SK-N-SH (cell line): ENCODE results near the gene DMAC1. TPM values are rescaled to one million over a fixed set of nuclear protein-coding genes. Genes with fewer than 3 reads are reported as not detected.

ENCODE experiments used
- CTCF ChIA-PET: fragments of 300-600, 350-600 bp; formaldehyde crosslinking; extraction: SDS; loops from one replicate; lab custom pipeline; 2021; lab: Yijun Ruan, JAX
- POLR2A ChIA-PET: fragments of 350-600 bp; sonication (Branson Sonifier 250); formaldehyde crosslinking; extraction: SDS; loops from one replicate; lab custom pipeline; 2020; ENCODE audit warnings: antibody characterized with exemption, inconsistent platforms; lab: Yijun Ruan, JAX
- DNase-seq: peaks from one replicate; pipeline ENCODE4 v3.0.0; 2012
- H2AFZ ChIP-seq: fragments of 200-600 bp; sonication (generic); 2 replicates; pipeline ENCODE4 v1.8.1; 2016; ENCODE audit warnings: antibody characterized with exemption, mild to moderate bottlenecking, low read depth
- H3F3A ChIP-seq: fragments of 200-600 bp; sonication (generic); replicated peaks from 2 replicates; pipeline ENCODE3; 2016; ENCODE audit warnings: antibody characterized with exemption, mild to moderate bottlenecking; ENCODE audit not compliant: insufficient read depth
- H3K27ac ChIP-seq, 2 experiments: fragments of 200-500 bp in 1 of 2; fragments of 200-600 bp in 1 of 2; sonication (Bioruptor generic) in 1 of 2; sonication (generic), shearing (Covaris generic) in 1 of 2; 2 replicates each; pipeline versions ENCODE4 v1.5.1 to v1.6.1; 2014 to 2016; ENCODE audit warnings: low read depth in 2 of 2, inconsistent platforms in 1 of 2, low read length in 1 of 2, mild to moderate bottlenecking in 1 of 2, mixed read lengths in 1 of 2
- H3K27me3 ChIP-seq: fragments of 200-600 bp; sonication (generic), shearing (Covaris generic); 2 replicates; pipeline ENCODE4 v1.6.1; 2016; ENCODE audit warnings: mixed run types; ENCODE audit not compliant: insufficient read depth
- H3K36me3 ChIP-seq, 2 experiments: fragments of 200-500 bp in 1 of 2; fragments of 200-600 bp in 1 of 2; sonication (Bioruptor generic) in 1 of 2; sonication (generic) in 1 of 2; replicated peaks in 1 of 2; 2 replicates each; pipeline versions ENCODE3 to v1.5.1; 2014 to 2016; ENCODE audit warnings: low read length in 1 of 2, mild to moderate bottlenecking in 1 of 2; ENCODE audit not compliant: insufficient read depth in 2 of 2, control insufficient read depth in 1 of 2
- H3K4me1 ChIP-seq, 2 experiments: fragments of 200-500 bp in 1 of 2; fragments of 200-600 bp in 1 of 2; sonication (Bioruptor generic) in 1 of 2; sonication (generic), shearing (Covaris generic) in 1 of 2; 2 replicates each; pipeline versions ENCODE4 v1.5.1 to v1.6.1; 2014 to 2016; ENCODE audit warnings: low read depth in 1 of 2, low read length in 1 of 2, mixed run types in 1 of 2; ENCODE audit not compliant: insufficient read depth in 2 of 2, control insufficient read depth in 1 of 2
- H3K4me2 ChIP-seq: fragments of 200-600 bp; sonication (generic), shearing (Covaris generic); 2 replicates; pipeline ENCODE4 v1.6.1; 2017; ENCODE audit warnings: mixed run types
- H3K4me3 ChIP-seq, 2 experiments: fragments of 200-500 bp in 1 of 2; fragments of 200-600 bp in 1 of 2; sonication (Bioruptor generic) in 1 of 2; sonication (generic), shearing (Covaris generic) in 1 of 2; 2 replicates each; pipeline versions ENCODE4 v1.5.1 to v1.8.1; 2014 to 2016; ENCODE audit warnings: low read depth in 2 of 2, inconsistent platforms in 1 of 2, low read length in 1 of 2, mild to moderate bottlenecking in 1 of 2, mixed read lengths in 1 of 2, moderate library complexity in 1 of 2
- H3K79me2 ChIP-seq: fragments of 200-600 bp; sonication (generic); 2 replicates; pipeline ENCODE4 v1.8.1; 2017; ENCODE audit warnings: mild to moderate bottlenecking; ENCODE audit not compliant: insufficient read depth
- H3K9ac ChIP-seq: fragments of 200-600 bp; sonication (generic); 2 replicates; pipeline ENCODE4 v1.6.1; 2017; ENCODE audit warnings: mixed run types
- H3K9me2 ChIP-seq: fragments of 200-600 bp; sonication (generic); 2 replicates; pipeline ENCODE4 v1.6.1; 2017; ENCODE audit warnings: mixed run types
- H3K9me3 ChIP-seq: fragments of 200-600 bp; sonication (generic); 2 replicates; pipeline ENCODE4 v1.6.1; 2017; ENCODE audit warnings: mixed run types, mild to moderate bottlenecking, moderate library complexity
- H4K20me1 ChIP-seq: fragments of 200-600 bp; sonication (generic); 2 replicates; pipeline ENCODE4 v1.6.1; 2017; ENCODE audit warnings: mild to moderate bottlenecking, mixed run types; ENCODE audit not compliant: insufficient read depth
- CTCF ChIP-seq: fragments of 200-600 bp; sonication (generic); IDR thresholded peaks from 2 replicates; pipeline ENCODE4 v1.6.1; 2017; ENCODE audit warnings: antibody characterized with exemption, mild to moderate bottlenecking, moderate library complexity
- FOSL2 ChIP-seq: IDR thresholded peaks from 2 replicates; pipeline ENCODE4 v1.4.0; 2012; ENCODE audit warnings: low read depth, mild to moderate bottlenecking, moderate library complexity, borderline replicate concordance
- GABPA ChIP-seq: IDR thresholded peaks from 2 replicates; pipeline ENCODE4 v1.4.0; 2012; ENCODE audit warnings: low read depth, mild to moderate bottlenecking
- GATA2 ChIP-seq: sonication (generic); formaldehyde crosslinking; IDR thresholded peaks from 2 replicates; pipeline ENCODE4 v1.5.0; 2020; ENCODE audit warnings: mild to moderate bottlenecking, missing genetic modification reagents
- MEF2A ChIP-seq: IDR thresholded peaks from 2 replicates; pipeline ENCODE4 v1.4.0; 2012; ENCODE audit warnings: low read depth, borderline replicate concordance
- RAD21 ChIP-seq: IDR thresholded peaks from 2 replicates; pipeline ENCODE4 v1.6.1; 2012; ENCODE audit warnings: mild to moderate bottlenecking, low read length
- RCOR1 ChIP-seq: fragments of 150-350 bp; IDR thresholded peaks from 2 replicates; pipeline ENCODE4 v1.6.1; 2017; ENCODE audit warnings: antibody characterized with exemption, low read length
- REST ChIP-seq: IDR thresholded peaks from 2 replicates; pipeline ENCODE4 v1.6.1; 2012; ENCODE audit warnings: mild to moderate bottlenecking, low read depth, low read length, moderate library complexity
- SMC3 ChIP-seq: IDR thresholded peaks from 2 replicates; pipeline ENCODE4 v1.6.1; 2012; ENCODE audit warnings: low read depth, low read length, improper control_type of control experiment
- TCF12 ChIP-seq: IDR thresholded peaks from 2 replicates; pipeline ENCODE4 v1.4.0; 2012
- USF1 ChIP-seq: IDR thresholded peaks from 2 replicates; pipeline ENCODE4 v1.4.0; 2012; ENCODE audit warnings: low read depth, borderline replicate concordance
- ZBTB33 ChIP-seq: IDR thresholded peaks from 2 replicates; pipeline ENCODE4 v1.4.0; 2012; ENCODE audit warnings: low read depth, borderline replicate concordance
- WGBS: methylation state at CpG from one replicate; pipeline ENCODE4 v1.1.6; 2017; ENCODE audit warnings: low lambda C conversion rate; 5-methylcytosine and 5-hydroxymethylcytosine counted together
- polyA plus RNA-seq, 3 experiments: library from polyadenylated mRNA; depleted of rRNA; stranded (reverse); fragments of >200 nt; gene quantifications; 2 replicates each; pipeline ENCODE4 v1.2.3, GENCODE V29; 2012

The DMAC1 gene
- polyA plus RNA-seq, 1 of the 3 experiments (the other 2 are of a cell fraction) = 21.7 TPM

- Histone ChIP-seq H3K4me1 (no peaks in the 10 kb centered on the region), H4K20me1 (no peaks in the 10 kb centered on the region), H3K9me2 (no peaks in the 10 kb centered on the region), H3K27ac (no peak overlapping the region), H3K79me2 (no peaks in the 10 kb centered on the region), H3K4me2 (no peak overlapping the region), H3K4me3 (no peak overlapping the region), H2AFZ (no peak overlapping the region), H3K9ac (no peak overlapping the region), H3F3A (no peaks in the 10 kb centered on the region), H3K9me3 (no peaks in the 10 kb centered on the region), H3K36me3 (no peaks in the 10 kb centered on the region), H3K27me3 (no peaks in the 10 kb centered on the region)
- DNase-seq = no peak
- POLR2A ChIA-PET = no interaction called here
- 48% methylated on average over 3 of the region's 3 CpGs for WGBS
- CTCF ChIA-PET = no interaction called here
- TF ChIP-seq ZBTB33 (no peak), GATA2 (CRISPR knock-in tag) (no peak), RCOR1 (no peak), RAD21 (no peak), SMC3 (no peak), FOSL2 (no peak), GABPA (no peak), USF1 (no peak), TCF12 (no peak), CTCF (no peak), REST (no peak), MEF2A (no peak)
Measured at GRCh38 chr9:7780261-7780988, 19.2 kb downstream of the DMAC1 start.
